MCF 10A (cell line): ENCODE results near the gene GALR2. TPM values are rescaled to one million over a fixed set of nuclear protein-coding genes. Genes with fewer than 3 reads are reported as not detected.

Experiments
- BruUV-seq: library from RNA; stranded (reverse); fragments of 400-500 nt; replicated peaks from 2 replicates; lab custom pipeline; 2021; lab: Mats Ljungman, UMichigan
- CTCF ChIA-PET: fragments of 300-600 bp; sonication (Branson Sonifier 250); formaldehyde crosslinking; extraction: SDS; loops from one replicate; lab custom pipeline; 2021; ENCODE audit warnings: antibody characterized with exemption, inconsistent platforms; lab: Yijun Ruan, JAX
- POLR2A ChIA-PET: fragments of 300-600, 350-650 bp; sonication (Branson Sonifier 250); formaldehyde crosslinking; extraction: SDS; loops from one replicate; lab custom pipeline; 2020; ENCODE audit warnings: antibody characterized with exemption, inconsistent platforms; lab: Yijun Ruan, JAX
- DNase-seq: peaks from one replicate; pipeline ENCODE4 v3.0.0-alpha.2; 2018; ENCODE audit not compliant: unreplicated experiment
- H3K27ac Mint-ChIP-seq: one replicate; pipeline ENCODE4 v1.8.0; 2022; ENCODE audit warnings: mild to moderate bottlenecking, low read depth, mixed read lengths; ENCODE audit not compliant: unreplicated experiment
- H3K27me3 Mint-ChIP-seq: one replicate; pipeline ENCODE4 v1.8.0; 2022; ENCODE audit warnings: mixed read lengths; ENCODE audit not compliant: insufficient read depth, unreplicated experiment
- H3K36me3 Mint-ChIP-seq: one replicate; pipeline ENCODE4 v1.8.0; 2022; ENCODE audit warnings: mild to moderate bottlenecking, moderate library complexity, mixed read lengths; ENCODE audit not compliant: insufficient read depth, unreplicated experiment
- H3K4me1 Mint-ChIP-seq: one replicate; pipeline ENCODE4 v1.8.0; 2022; ENCODE audit warnings: mixed read lengths; ENCODE audit not compliant: insufficient read depth, unreplicated experiment
- H3K4me3 Mint-ChIP-seq: one replicate; pipeline ENCODE4 v1.8.0; 2022; ENCODE audit warnings: mild to moderate bottlenecking, moderate library complexity, mixed read lengths; ENCODE audit not compliant: unreplicated experiment
- H3K9me3 Mint-ChIP-seq: one replicate; pipeline ENCODE4 v1.8.0; 2022; ENCODE audit warnings: mixed read lengths; ENCODE audit not compliant: unreplicated experiment
- intact Hi-C: fragments of 100-400 bp; cut with micrococcal nuclease; formaldehyde crosslinking; loops from 2 replicates; pipeline ENCODE4 v1.14.1; 2022
- total RNA-seq: library from RNA; stranded (reverse); gene quantifications from 2 replicates; pipeline ENCODE4 v1.2.3, GENCODE V29; 2022
- TF ChIP-seq, protein P1 (sequence below): fragments of 200-600 bp; IDR thresholded peaks from one replicate; pipeline ENCODE4 v1.8.0; 2022; ENCODE audit warnings: antibody characterized with exemption, mild to moderate bottlenecking; ENCODE audit not compliant: unreplicated experiment

GALR2 gene
- total RNA-seq, 1 experiment from 2014 or later = 0.37 TPM

- Mint-ChIP-seq H3K27ac (peak within 1 kb of the TSS; percentile 74), H3K27me3 (no peaks in the 10 kb centered on the region), H3K9me3 (no peaks in the 10 kb centered on the region), H3K4me3 (peak within 1 kb of the TSS; percentile 80), H3K4me1 (peaks cover 6% of the 10 kb centered on the region), H3K36me3 (no peaks in the 10 kb centered on the region)
- intact Hi-C loops = loop anchor here (5.0 kb wide), 1 partner anchor 45 kb away; the partner anchor contains the start of genes GALR2 and SRP68
- ChIA-PET CTCF (interaction anchor here (0.6 to 1.6 kb wide), 4 partner anchors 14 to 371 kb away, joined by 4 to 6 read pairs (median 5); no protein-coding TSS in a partner anchor), POLR2A (interaction anchor here (0.6 to 1.3 kb wide), 9 partner anchors 10 to 540 kb away, joined by 3 to 5 read pairs (median 3); partner anchors contain the start of genes EXOC7, SPHK1 and UBALD2)
- no TSS peak for BruUV-seq
- TF ChIP-seq, protein P1, sequence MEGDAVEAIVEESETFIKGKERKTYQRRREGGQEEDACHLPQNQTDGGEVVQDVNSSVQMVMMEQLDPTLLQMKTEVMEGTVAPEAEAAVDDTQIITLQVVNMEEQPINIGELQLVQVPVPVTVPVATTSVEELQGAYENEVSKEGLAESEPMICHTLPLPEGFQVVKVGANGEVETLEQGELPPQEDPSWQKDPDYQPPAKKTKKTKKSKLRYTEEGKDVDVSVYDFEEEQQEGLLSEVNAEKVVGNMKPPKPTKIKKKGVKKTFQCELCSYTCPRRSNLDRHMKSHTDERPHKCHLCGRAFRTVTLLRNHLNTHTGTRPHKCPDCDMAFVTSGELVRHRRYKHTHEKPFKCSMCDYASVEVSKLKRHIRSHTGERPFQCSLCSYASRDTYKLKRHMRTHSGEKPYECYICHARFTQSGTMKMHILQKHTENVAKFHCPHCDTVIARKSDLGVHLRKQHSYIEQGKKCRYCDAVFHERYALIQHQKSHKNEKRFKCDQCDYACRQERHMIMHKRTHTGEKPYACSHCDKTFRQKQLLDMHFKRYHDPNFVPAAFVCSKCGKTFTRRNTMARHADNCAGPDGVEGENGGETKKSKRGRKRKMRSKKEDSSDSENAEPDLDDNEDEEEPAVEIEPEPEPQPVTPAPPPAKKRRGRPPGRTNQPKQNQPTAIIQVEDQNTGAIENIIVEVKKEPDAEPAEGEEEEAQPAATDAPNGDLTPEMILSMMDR = no peak
- DNase-seq = peak; percentile 91
Measured at GRCh38 chr17:76027159-76027839, 47.3 kb upstream of the GALR2 start, which contains the start of gene EVPL. EVPL (minus strand) TSS chr17:76027306; CDS start chr17:76027198, 108 bp downstream.

- H3K4me3 Mint-ChIP-seq = no peak overlapping the region
- no peak overlapping the region for H3K27ac Mint-ChIP-seq
Measured at GRCh38 chr17:76032073-76032779, 42.4 kb upstream of the GALR2 start.

DNA sequence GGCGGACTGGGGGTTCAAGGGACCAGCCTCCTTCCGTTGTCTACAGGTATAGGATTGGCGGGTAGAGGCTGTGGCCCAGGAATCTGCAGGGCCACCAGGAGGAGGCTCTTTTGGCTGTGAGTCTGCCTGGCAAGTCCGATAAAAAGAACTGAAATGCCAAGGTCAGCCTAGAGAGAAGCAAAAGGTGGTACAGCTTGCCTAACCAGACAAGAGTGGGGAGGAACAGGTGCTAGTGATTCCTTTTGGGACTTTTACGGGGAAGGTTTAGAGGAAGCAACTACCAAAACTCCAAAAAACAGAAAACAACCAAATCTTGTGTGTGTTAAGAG is 41.8 kb upstream of the GALR2 start:
- no peaks in the 10 kb centered on the region for H3K36me3 Mint-ChIP-seq
- TF ChIP-seq, protein P1 = no peak
- ChIA-PET CTCF (interaction anchor here (0.7 to 1.2 kb wide), 3 partner anchors 15 to 324 kb away, joined by 3 to 5 read pairs (median 3); no protein-coding TSS in a partner anchor), POLR2A (interaction anchor here (0.9 kb wide), 2 partner anchors 13 to 39 kb away, joined by 3 to 4 read pairs; no protein-coding TSS in a partner anchor)
- no peak for DNase-seq
- H3K27me3 Mint-ChIP-seq = no peaks in the 10 kb centered on the region
- H3K4me1 Mint-ChIP-seq = no peaks in the 10 kb centered on the region
- BruUV-seq = no TSS peak
- no peak overlapping the region for H3K27ac Mint-ChIP-seq
- no peak overlapping the region for H3K4me3 Mint-ChIP-seq
- intact Hi-C loops = no loop called here
- H3K9me3 Mint-ChIP-seq = no peaks in the 10 kb centered on the region

More at GRCh38 chr17:76032073-76032779, 42.4 kb upstream of the GALR2 start:
- ChIA-PET POLR2A (interaction anchor here (0.9 to 1.1 kb wide), 3 partner anchors 13 to 127 kb away, joined by 3 to 4 read pairs (median 3); partner anchors contain the start of gene MRPL38), CTCF (interaction anchor here (0.7 to 1.2 kb wide), 4 partner anchors 15 to 324 kb away, joined by 3 to 5 read pairs (median 3); no protein-coding TSS in a partner anchor)
- no peak for DNase-seq
- intact Hi-C loops = no loop called here
- H3K9me3 Mint-ChIP-seq = no peaks in the 10 kb centered on the region
- TF ChIP-seq, protein P1 = no peak
- no peaks in the 10 kb centered on the region for H3K36me3 Mint-ChIP-seq
- H3K27me3 Mint-ChIP-seq = no peaks in the 10 kb centered on the region
- BruUV-seq = no TSS peak
- H3K4me1 Mint-ChIP-seq = no peaks in the 10 kb centered on the region
